A673 (cell line): ENCODE results near the gene CRBN. TPM values are rescaled to one million over a fixed set of nuclear protein-coding genes. Genes with fewer than 3 reads are reported as not detected.

Experiments
- BruUV-seq: library from RNA; stranded (reverse); fragments of 400-500 nt; replicated peaks from 2 replicates; lab custom pipeline; 2021; lab: Mats Ljungman, UMichigan
- CTCF ChIA-PET: fragments of 300-600 bp; sonication (Branson Sonifier 250); formaldehyde crosslinking; loops from one replicate; lab custom pipeline; 2022; ENCODE audit warnings: antibody characterized with exemption; lab: Charles Lee
- POLR2A ChIA-PET: fragments of 300-600 bp; sonication (Branson Sonifier 250); formaldehyde crosslinking; loops from one replicate; lab custom pipeline; 2022; ENCODE audit warnings: antibody characterized with exemption; ENCODE audit not compliant: low non-redundant PET; lab: Charles Lee
- DNase-seq: peaks from one replicate; pipeline ENCODE4 v3.0.0-alpha.2; 2015; ENCODE audit warnings: low spot score
- H3K27ac ChIP-seq: fragments of 200-600 bp; sonication (generic); 2 replicates; pipeline ENCODE4 v1.5.1; 2016; ENCODE audit warnings: mixed run types, low read depth, mild to moderate bottlenecking, mixed read lengths, antibody characterized with exemption, low read length; ENCODE audit not compliant: poor library complexity, severe bottlenecking
- H3K27me3 ChIP-seq: fragments of 200-600 bp; sonication (generic); replicated peaks from 2 replicates; pipeline ENCODE4 v1.6.1; 2017; ENCODE audit warnings: mixed run types, low read depth, mild to moderate bottlenecking, mixed read lengths, antibody characterized with exemption, low read length; ENCODE audit not compliant: insufficient read depth, poor library complexity
- H3K36me3 ChIP-seq: fragments of 200-600 bp; sonication (generic); 2 replicates; pipeline ENCODE4 v1.6.1; 2016; ENCODE audit warnings: mixed run types, mild to moderate bottlenecking, mixed read lengths, antibody characterized with exemption, low read length; ENCODE audit not compliant: insufficient read depth, poor library complexity, severe bottlenecking
- H3K4me1 ChIP-seq: fragments of 200-600 bp; sonication (generic); 2 replicates; pipeline ENCODE4 v1.6.1; 2017; ENCODE audit warnings: mixed run types, mild to moderate bottlenecking, mixed read lengths, antibody characterized with exemption, low read length; ENCODE audit not compliant: insufficient read depth, poor library complexity, severe bottlenecking
- H3K4me3 ChIP-seq: fragments of 200-600 bp; sonication (generic); 2 replicates; pipeline ENCODE4 v1.5.1; 2016; ENCODE audit warnings: low read depth, mixed run types, mild to moderate bottlenecking, mixed read lengths, low read length; ENCODE audit not compliant: poor library complexity, severe bottlenecking
- H3K9me3 ChIP-seq: fragments of 200-600 bp; sonication (generic); 2 replicates; pipeline ENCODE4 v1.6.1; 2016; ENCODE audit warnings: mixed run types, low read depth, mild to moderate bottlenecking, mixed read lengths, antibody characterized with exemption, low read length; ENCODE audit not compliant: poor library complexity, severe bottlenecking
- EZH2 ChIP-seq: fragments of 200-600 bp; sonication (generic); IDR thresholded peaks from 2 replicates; pipeline ENCODE4 v1.6.1; 2017; ENCODE audit warnings: borderline replicate concordance, low read depth, mild to moderate bottlenecking, mixed read lengths, antibody characterized with exemption, low read length; ENCODE audit not compliant: poor library complexity, severe bottlenecking
- intact Hi-C: fragments of 100-400 bp; cut with micrococcal nuclease; formaldehyde crosslinking; loops from one replicate; pipeline ENCODE4 v1.10.0; 2022; ENCODE audit not compliant: unreplicated experiment
- total RNA-seq: library from RNA; stranded (reverse); gene quantifications from 2 replicates; pipeline ENCODE4 v1.2.3, GENCODE V29; 2021
- TF ChIP-seq, protein P1 (sequence below): fragments of 300-800, 200-600 bp; sonication (generic); conservative IDR thresholded peaks from 2 replicates; pipeline ENCODE4 v1.5.1; 2017; ENCODE audit warnings: low read depth, mild to moderate bottlenecking, antibody characterized with exemption, low read length, moderate library complexity, mixed read lengths

CRBN gene
- total RNA-seq, 1 experiment from 2014 or later: 41.6 TPM

GRCh38 chr3:3151513-3151912 lies 28.0 kb downstream of the CRBN start:
- Histone ChIP-seq H3K4me3 (no peak overlapping the region), H3K27ac (no peak overlapping the region), H3K4me1 (no peaks in the 10 kb centered on the region), H3K27me3 (no peaks in the 10 kb centered on the region), H3K9me3 (no peaks in the 10 kb centered on the region), H3K36me3 (peaks cover 86% of the 10 kb centered on the region)
- intact Hi-C loops: no loop called here
- TF ChIP-seq EZH2: no peak
- TF ChIP-seq, protein P1, sequence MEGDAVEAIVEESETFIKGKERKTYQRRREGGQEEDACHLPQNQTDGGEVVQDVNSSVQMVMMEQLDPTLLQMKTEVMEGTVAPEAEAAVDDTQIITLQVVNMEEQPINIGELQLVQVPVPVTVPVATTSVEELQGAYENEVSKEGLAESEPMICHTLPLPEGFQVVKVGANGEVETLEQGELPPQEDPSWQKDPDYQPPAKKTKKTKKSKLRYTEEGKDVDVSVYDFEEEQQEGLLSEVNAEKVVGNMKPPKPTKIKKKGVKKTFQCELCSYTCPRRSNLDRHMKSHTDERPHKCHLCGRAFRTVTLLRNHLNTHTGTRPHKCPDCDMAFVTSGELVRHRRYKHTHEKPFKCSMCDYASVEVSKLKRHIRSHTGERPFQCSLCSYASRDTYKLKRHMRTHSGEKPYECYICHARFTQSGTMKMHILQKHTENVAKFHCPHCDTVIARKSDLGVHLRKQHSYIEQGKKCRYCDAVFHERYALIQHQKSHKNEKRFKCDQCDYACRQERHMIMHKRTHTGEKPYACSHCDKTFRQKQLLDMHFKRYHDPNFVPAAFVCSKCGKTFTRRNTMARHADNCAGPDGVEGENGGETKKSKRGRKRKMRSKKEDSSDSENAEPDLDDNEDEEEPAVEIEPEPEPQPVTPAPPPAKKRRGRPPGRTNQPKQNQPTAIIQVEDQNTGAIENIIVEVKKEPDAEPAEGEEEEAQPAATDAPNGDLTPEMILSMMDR: no peak
- CTCF ChIA-PET: no interaction called here
- DNase-seq: no peak
- POLR2A ChIA-PET: no interaction called here
- BruUV-seq: no TSS peak

DNA sequence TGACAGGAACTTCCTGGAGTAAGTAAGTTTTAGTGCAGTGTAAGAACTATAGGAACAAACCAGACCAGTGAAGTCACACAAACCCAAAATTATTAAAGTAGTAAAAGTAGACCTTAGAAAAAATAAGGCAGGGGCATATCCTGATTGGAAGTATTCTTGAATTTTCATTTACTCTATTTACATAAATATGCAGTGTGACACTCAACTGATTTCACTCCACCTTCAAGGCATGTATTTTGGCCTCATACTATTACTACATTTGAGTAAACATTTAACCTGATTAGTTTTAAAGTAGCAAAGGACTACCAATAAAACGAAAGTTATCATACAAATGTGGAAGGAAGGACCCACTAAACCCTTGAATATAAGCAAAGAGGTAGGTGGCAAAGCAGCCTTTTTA lies 29.9 kb downstream of the CRBN start:
- H3K36me3 ChIP-seq: peaks cover 82% of the 10 kb centered on the region

DNA sequence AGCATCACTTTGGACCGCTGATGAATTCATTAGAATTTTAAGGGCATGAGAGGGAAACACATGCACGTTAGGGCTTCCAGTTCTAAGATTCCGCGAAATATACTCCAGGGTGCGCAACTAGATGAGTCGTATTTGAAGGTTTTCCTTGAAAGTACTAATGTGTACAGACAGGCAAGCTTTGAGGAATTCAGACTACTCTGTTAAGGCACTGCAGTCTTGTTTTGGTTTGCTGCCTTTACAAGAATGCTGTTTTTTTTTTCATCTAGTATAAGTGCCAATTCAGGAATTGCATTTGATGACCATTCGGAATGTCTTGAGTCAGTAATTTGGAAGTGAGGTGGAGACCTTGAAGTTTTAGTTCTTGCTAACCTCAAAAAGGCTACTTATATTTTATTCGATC lies 33.7 kb downstream of the CRBN start:
- TF ChIP-seq, protein P1: no peak
- TF ChIP-seq EZH2: no peak
- ChIA-PET CTCF (no interaction called here), POLR2A (no interaction called here)
- H3K27me3 ChIP-seq: no peaks in the 10 kb centered on the region
- peaks cover 88% of the 10 kb centered on the region for H3K36me3 ChIP-seq
- H3K4me3 ChIP-seq: no peak overlapping the region
- H3K27ac ChIP-seq: no peak overlapping the region
- intact Hi-C loops: no loop called here
- H3K9me3 ChIP-seq: no peaks in the 10 kb centered on the region
- no TSS peak for BruUV-seq
- H3K4me1 ChIP-seq: no peaks in the 10 kb centered on the region
- DNase-seq: no peak

More for the DNA sequence above, 29.9 kb downstream of the CRBN start:
- ChIA-PET POLR2A (no interaction called here), CTCF (no interaction called here)
- Histone ChIP-seq H3K9me3 (no peaks in the 10 kb centered on the region), H3K27me3 (no peaks in the 10 kb centered on the region), H3K4me3 (no peak overlapping the region), H3K27ac (no peak overlapping the region), H3K4me1 (no peaks in the 10 kb centered on the region)
- no peak for TF ChIP-seq EZH2
- TF ChIP-seq, protein P1: no peak
- no TSS peak for BruUV-seq
- intact Hi-C loops: no loop called here
- no peak for DNase-seq
